Stimulated activated CD8-positive, alpha-beta memory T cell treated with anti-CD3 and anti-CD28 coated beads, Interleukin-15, amount 100 ng/mL, for 24 hours (primary cell): ENCODE results near the gene TERT.
"Not testable (repeated sequence)": the region's sequence is repeated elsewhere in the genome, so short reads cannot be mapped to it uniquely, and the experiment has no call there.

ENCODE experiments used
- DNase-seq: peaks from one replicate; pipeline ENCODE4 v3.0.0-alpha.2; 2020; ENCODE audit warnings: low read depth

The TERT gene

GRCh38 chr5:1330847-1331831 is 36.3 kb upstream of the TERT start:
- no peak for DNase-seq

DNA sequence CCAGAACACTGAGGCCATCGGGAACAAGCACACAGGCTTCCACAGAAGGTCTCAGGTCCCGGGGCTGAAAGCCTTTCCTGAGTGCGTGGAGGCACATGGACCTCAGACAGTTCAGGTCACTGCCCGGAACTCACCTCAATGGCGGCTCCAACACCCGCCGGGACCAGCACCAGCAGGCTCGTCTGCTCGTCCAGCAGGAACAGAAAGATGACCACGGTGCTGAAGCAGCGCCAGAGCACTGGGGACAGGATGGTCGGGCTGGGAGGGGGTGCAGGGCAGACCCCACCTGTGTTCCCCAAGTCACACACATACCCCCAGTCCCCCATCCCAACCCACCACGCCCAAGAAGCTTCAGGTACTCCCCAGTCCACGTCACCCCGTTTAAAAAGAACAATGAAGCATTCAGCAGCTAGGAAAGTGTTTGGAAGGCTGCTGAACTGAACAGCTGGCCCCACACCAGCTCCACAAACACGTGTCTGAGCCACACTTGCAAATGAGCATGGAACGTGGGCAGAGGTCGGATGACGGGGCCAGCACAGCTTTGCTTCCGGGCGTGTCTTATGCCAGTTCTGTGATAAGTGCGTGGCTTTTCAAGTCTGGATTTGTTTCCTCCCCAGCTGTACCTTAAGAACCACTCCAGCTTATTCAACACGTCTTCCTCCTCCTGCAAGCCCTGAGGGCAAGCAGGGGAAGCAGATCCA is 35.4 kb upstream of the TERT start:
- no peak for DNase-seq

GRCh38 chr5:1329111-1329579 is 34.3 kb upstream of the TERT start:
- DNase-seq: no peak

- not testable (repeated sequence) for DNase-seq
These were observed 33.6 kb upstream of the TERT start for GRCh38 chr5:1328237-1329110.

DNA sequence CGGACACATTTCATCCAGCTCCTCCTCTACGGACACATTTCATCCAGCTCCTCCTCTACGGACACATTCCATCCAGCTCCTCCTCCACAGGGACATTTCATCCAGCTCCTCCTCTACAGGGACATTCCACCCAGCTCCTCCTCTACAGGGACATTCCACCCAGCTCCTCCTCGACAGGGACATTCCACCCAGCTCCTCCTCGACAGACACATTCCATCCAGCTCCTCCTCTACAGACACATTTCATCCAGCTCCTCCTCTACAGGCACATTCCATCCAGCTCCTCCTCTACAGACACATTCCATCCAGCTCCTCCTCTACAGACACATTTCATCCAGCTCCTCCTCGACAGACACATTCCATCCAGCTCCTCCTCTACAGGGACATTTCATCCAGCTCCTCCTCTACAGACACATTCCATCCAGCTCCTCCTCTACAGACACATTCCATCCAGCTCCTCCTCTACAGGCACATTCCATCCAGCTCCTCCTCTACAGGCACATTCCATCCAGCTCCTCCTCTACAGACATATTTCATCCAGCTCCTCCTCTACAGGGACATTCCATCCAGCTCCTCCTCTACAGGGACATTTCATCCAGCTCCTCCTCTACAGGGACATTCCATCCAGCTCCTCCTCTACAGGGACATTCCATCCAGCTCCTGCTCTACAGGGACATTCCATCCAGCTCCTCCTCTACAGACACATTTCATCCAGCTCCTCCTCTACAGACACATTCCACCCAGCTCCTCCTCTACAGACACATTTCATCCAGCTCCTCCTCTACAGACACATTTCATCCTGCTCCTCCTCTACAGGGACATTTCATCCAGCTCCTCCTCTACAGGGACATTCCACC is 32.3 kb upstream of the TERT start:
- not testable (repeated sequence) for DNase-seq

DNA sequence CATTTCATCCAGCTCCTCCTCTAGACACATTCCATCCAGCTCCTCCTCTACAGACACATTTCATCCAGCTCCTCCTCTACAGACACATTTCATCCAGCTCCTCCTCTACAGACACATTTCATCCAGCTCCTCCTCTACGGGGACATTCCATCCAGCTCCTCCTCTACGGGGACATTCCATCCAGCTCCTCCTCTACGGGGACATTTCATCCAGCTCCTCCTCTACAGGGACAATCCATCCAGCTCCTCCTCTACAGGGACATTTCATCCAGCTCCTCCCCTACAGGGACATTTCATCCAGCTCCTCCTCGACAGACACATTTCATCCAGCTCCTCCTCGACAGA is 31.6 kb upstream of the TERT start:
- not testable (repeated sequence) for DNase-seq

DNA sequence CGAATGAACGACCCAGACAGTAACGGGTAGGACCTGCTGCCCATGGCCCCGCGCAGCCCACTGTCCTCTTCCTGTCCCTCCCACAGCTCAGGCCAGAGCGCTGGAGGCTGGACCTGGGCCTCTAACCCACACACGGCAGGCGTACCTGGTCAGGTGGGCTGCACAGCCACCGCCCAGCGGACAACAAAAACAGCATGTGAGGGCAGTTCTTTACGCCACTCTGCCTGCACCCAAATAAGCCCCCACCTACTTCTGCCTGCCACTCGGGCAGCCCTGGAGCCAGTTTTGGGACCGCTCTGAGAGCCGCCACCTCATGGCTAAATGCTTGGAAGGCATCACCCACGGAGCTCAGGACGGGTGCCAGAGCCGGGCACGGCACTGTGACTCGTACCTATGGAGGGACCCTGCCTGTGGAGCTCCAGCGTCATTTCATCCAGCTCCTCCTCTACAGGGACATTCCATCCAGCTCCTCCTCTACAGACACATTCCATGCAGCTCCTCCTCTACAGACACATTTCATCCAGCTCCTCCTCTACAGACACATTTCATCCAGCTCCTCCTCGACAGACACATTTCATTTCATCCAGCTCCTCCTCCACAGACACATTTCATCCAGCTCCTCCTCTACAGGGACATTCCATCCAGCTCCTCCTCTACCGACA is 31.1 kb upstream of the TERT start:
- DNase-seq: no peak

GRCh38 chr5:1325191-1325741 is 30.4 kb upstream of the TERT start:
- DNase-seq: no peak

GRCh38 chr5:1324719-1325190 is 29.9 kb upstream of the TERT start:
- DNase-seq: no peak

DNA sequence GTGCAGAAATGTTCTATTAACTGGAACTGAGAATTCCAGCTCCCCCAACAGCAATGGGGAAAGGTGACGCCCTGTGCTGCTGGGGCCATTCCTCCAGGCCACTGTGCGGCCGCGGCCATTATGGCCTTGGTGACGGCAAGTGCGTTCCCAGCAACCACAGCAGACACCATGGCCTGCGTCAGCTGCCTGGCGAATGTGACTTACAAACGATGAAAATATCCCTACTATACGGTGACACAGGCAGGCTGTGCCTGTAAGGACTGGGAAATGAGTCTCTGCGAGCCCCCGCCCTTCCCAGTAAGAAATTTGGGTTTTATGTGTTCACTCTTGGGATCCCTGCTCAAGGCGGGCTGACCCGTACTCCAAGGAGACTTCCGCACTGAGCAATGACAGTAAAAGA is 29.4 kb upstream of the TERT start:
- no peak for DNase-seq

DNA sequence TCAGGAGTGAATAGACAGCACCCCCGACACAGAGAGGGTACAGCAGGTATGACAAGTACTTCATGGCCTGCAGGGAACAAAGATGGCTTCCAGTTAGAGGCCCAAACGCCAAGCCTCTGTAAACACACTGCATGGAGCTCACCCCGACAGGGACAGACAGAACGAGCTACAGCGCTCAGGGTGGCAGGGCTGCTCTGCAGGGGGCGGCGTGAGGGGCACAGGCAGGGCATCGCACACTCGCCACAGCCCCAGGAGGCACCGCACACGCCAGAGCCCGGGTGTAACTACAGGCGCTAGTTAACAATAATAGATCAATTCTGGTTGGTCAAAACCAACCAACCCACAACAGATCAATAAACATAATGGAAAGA is 28.9 kb upstream of the TERT start:
- DNase-seq: no peak

DNA sequence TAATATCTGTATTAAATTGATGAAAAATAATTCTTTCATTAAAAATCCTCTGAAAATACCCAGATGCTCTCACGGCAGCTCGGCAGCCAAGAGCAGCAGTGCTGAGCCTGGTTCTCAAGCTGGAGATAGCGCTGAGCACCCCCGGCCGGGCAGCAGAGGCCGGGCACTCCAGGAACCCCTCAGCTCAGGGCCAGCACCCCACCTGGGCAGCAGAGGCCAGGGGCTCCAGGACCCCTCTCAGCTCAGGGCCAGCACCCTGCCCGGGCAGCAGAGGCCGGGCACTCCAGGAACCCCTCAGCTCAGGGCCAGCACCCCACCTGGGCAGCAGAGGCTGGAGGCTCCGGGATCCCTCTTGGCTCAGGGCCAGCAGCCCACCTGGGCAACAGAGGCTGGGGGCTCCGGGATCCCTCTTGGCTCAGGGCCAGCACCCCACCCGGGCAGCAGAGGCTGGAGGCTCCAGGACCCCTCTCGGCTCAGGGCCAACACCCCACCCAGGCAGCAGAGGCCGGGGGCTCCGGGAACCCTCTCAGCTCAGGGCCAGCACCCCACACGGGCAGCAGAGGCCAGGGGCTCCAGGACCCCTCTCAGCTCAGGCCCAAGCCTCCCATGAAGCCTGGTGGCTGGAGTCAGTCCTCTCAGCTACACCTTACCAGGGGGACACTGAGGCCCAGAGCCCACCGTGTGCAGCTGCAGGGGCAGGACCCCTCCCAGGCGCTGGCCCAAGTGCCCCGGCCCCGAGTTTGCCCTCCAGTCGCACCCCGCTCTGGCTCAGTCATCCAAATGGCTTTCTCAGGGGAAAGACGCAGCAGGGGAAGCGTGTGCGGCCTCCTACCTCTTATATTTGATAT is 28.3 kb upstream of the TERT start:
- DNase-seq: no peak

DNA sequence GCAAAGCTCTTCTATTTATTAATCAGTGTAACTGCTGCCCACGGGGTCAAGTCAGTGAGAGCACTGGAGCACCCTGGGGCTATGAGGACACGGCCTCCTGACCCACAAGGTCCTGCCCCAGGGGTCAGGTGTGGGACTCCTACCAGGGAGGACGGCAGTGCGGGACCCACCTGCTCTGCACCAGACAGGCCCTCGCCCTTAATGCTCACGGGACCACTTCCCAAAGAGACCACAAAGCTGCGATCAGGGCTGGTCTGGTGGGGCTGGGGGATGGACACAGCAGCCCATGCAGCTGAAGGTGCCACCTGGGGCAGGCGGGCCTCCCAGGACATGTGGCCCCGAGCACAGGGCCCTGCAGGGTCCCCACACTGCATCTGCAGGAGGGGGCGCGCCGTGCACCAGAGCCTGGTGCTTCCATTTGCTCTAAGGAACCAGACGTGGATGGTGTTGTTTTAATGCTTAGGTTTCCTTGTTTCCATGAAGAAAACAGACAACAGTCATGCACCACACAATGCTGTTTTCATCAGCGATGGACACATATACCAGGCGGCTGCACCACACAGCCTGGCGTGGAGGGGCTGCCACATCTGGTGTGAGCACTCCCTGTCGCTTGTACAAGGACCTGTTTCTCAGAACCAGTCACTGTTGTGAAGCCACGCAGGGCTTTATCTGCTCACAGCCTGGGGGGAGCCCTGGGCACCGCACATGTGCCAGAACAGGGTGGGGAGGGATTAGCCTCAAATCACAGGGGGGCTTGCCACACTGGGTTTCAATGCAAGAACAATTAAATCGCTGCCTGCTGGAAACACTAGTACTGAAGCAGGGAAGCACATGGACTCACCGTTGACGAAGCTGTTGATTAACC is 27.4 kb upstream of the TERT start:
- DNase-seq: no peak

- no peak for DNase-seq
These were observed 26.7 kb upstream of the TERT start for GRCh38 chr5:1321576-1321975.

GRCh38 chr5:1320436-1321344 is 25.8 kb upstream of the TERT start:
- no peak for DNase-seq

DNA sequence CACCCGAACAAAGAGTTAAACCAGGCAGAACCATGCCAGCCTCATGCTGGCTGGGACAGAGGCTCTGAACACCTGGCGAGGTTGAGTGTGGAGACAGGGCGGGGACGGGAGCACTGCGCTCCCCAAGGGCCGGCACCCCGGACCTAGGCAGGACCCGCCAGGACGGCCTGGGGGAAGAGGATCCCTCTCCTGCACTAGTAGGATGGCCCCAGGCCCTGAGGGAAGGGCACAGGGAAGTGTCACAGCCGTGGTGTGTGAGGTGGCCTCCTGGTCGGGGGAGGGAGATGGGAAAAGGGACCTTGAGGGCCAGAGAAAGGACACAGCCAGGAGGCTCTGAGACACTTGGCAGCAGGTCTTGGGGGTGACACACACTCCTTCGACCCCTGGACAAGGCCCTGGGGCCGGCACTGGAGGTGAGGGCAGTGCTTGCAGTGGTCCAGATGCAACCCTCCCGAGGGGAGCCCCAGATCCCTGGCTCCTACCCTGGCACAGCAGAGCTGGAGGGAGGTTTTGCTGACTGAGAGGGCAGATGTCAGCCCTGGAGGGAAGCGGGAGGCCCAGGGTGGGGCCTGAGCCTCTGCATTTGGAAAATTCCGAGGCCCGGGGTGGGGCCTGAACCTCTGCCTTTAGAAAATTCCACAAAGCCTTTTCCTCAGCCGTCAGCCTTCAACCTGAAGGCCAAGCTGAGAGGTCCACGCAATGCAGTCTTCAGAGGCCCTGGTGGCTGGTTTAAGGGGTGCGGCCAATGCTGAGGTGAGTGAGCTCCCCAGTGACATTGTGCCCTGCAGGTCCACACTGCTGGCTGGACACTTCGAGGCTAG is 24.8 kb upstream of the TERT start:
- DNase-seq: no peak
